HEK293T (cell line): ENCODE data around the gene DOCK9.

ENCODE experiments used
- FOXM1 ChIP-seq: fragments of 450-650 bp; IDR thresholded peaks from 2 replicates; pipeline ENCODE4 v1.6.1; 2017; ENCODE audit warnings: mild to moderate bottlenecking, borderline replicate concordance
- SUZ12 ChIP-seq: fragments of 450-650 bp; IDR thresholded peaks from 2 replicates; pipeline ENCODE4 v1.6.1; 2016; ENCODE audit warnings: mild to moderate bottlenecking
- ZNF384 ChIP-seq: fragments of 450-650 bp; IDR thresholded peaks from 2 replicates; pipeline ENCODE4 v1.6.1; 2016

DNA sequence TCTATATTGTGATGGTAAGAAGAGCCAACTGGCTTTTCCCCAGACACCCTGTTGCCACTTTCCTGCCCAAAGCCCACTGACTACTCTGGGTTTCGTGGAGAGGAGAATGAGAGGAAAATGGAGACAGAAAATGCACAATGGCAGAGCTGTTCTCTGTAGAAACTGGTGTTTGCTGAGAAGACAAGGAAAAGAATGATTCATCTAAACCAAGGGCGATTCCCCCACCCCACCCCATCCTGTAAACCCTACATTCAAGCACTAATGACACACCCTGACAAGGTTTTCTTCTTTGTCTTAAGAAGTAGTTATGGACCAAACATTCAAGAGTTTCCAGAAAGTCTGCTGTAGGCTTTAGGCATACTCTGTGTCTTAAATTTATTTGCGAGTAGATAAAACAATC is 68.8 kb downstream of the DOCK9 start:
- TF ChIP-seq SUZ12, result no peak
- TF ChIP-seq FOXM1, result no peak
- no peak for TF ChIP-seq ZNF384
